K562 (cell line): Measurements from ENCODE around the gene RBM22. TPM values are rescaled to one million over a fixed set of nuclear protein-coding genes. Genes with fewer than 3 reads are reported as not detected.

Source experiments
- ATAC-seq: fragments of 200-7000 bp; cut with Tn5 transposase; 3 replicates; pipeline ENCODE4 v1.9.1; 2020; ENCODE audit warnings: moderate library complexity
- BruUV-seq: library from RNA; stranded (reverse); fragments of 400-500 nt; replicated peaks from 2 replicates; lab custom pipeline; 2021; lab: Mats Ljungman, UMichigan
- CTCF ChIA-PET: fragments of 300-600 bp; formaldehyde crosslinking; extraction: SDS; loops from one replicate; lab custom pipeline; 2021; ENCODE audit warnings: low intra/inter-chr PET ratio; lab: Yijun Ruan, JAX
- POLR2A ChIA-PET: fragments of 300-600, 350-650 bp; sonication (Branson Sonifier 250); formaldehyde crosslinking; extraction: SDS; loops from one replicate; lab custom pipeline; 2021; ENCODE audit warnings: antibody characterized with exemption, inconsistent platforms; lab: Yijun Ruan, JAX
- DNase-seq, 4 experiments: peaks; one replicate each; pipeline versions ENCODE4 v3.0.0 to v3.0.0-alpha.2; 2011 to 2018; ENCODE audit warnings: low spot score in 3 of 4, mixed read lengths in 3 of 4; ENCODE audit errors: extremely low read depth in 1 of 4
- FAIRE-seq: peaks from 2 replicates; lab custom pipeline; 2011; peaks lifted over from hg19 to GRCh38; lab: Jason Lieb, UNC
- H2AFZ ChIP-seq: 2 replicates; pipeline ENCODE4 v1.6.0; 2011; ENCODE audit warnings: low read depth, low read length, control low read depth, inconsistent platforms
- H3K27ac ChIP-seq: fragments of 200-600 bp; 3 replicates; pipeline ENCODE4 v1.8.0; 2011; ENCODE audit warnings: low read depth, mild to moderate bottlenecking, control low read depth, inconsistent platforms, low read length, moderate library complexity, mixed read lengths; ENCODE audit errors: extremely low read depth
- H3K27me3 ChIP-seq, 2 experiments: fragments of 300-600 bp in 1 of 2; 2 replicates in 1 of 2; 3 replicates in 1 of 2; pipeline versions ENCODE4 v1.6.0 to v1.8.0; 2011; ENCODE audit warnings: inconsistent platforms in 2 of 2, low read length in 2 of 2, mild to moderate bottlenecking in 1 of 2, mixed read lengths in 1 of 2, moderate library complexity in 1 of 2; ENCODE audit not compliant: control insufficient read depth in 2 of 2, insufficient read depth in 2 of 2
- H3K36me3 ChIP-seq: fragments of 300-600 bp; 3 replicates; pipeline ENCODE4 v1.8.0; 2011; ENCODE audit warnings: mild to moderate bottlenecking, low read length, inconsistent platforms; ENCODE audit not compliant: control insufficient read depth, insufficient read depth
- H3K4me1 ChIP-seq, 2 experiments: fragments of 200-600 bp in 1 of 2; replicated peaks in 1 of 2; 2 replicates in 1 of 2; 3 replicates in 1 of 2; pipeline versions ENCODE4 v1.5.1 to v1.8.0; 2011; ENCODE audit warnings: inconsistent platforms in 2 of 2, low read length in 2 of 2, mild to moderate bottlenecking in 1 of 2, mixed read lengths in 1 of 2, moderate library complexity in 1 of 2; ENCODE audit not compliant: control insufficient read depth in 2 of 2, insufficient read depth in 2 of 2
- H3K4me2 ChIP-seq: 2 replicates; pipeline ENCODE4 v1.6.1; 2011; ENCODE audit warnings: low read length, control low read depth, inconsistent platforms, mixed read lengths; ENCODE audit not compliant: insufficient read depth
- H3K4me3 ChIP-seq: fragments of 200-600 bp; sonication (generic), shearing (Covaris generic); 2 replicates; pipeline ENCODE4 v1.5.1; 2016; ENCODE audit warnings: control low read depth, inconsistent platforms
- H3K79me2 ChIP-seq: fragments of 200-600 bp; 3 replicates; pipeline ENCODE4 v1.8.0; 2011; ENCODE audit warnings: low read length, inconsistent platforms; ENCODE audit not compliant: control insufficient read depth, insufficient read depth
- H3K9ac ChIP-seq, 2 experiments: 2 replicates each; pipeline versions ENCODE4 v1.6.0 to v1.6.1; 2011; ENCODE audit warnings: low read depth in 2 of 2, low read length in 2 of 2, control low read depth in 1 of 2, inconsistent platforms in 1 of 2, mild to moderate bottlenecking in 1 of 2, mixed read lengths in 1 of 2; ENCODE audit not compliant: insufficient read depth in 1 of 2
- H3K9me1 ChIP-seq: one replicate; pipeline ENCODE4 v1.6.0; 2011; ENCODE audit warnings: inconsistent platforms, mild to moderate bottlenecking, low read length, moderate library complexity; ENCODE audit not compliant: control insufficient read depth, insufficient read depth
- H3K9me3 ChIP-seq: replicated peaks from 2 replicates; pipeline ENCODE4 v1.5.1; 2011; ENCODE audit warnings: low read depth, low read length, inconsistent platforms; ENCODE audit not compliant: control insufficient read depth, insufficient read depth
- H4K20me1 ChIP-seq: replicated peaks from 2 replicates; pipeline ENCODE4 v1.6.1; 2011; ENCODE audit warnings: low read length, inconsistent platforms, mixed read lengths; ENCODE audit not compliant: control insufficient read depth, insufficient read depth
- ADNP ChIP-seq: fragments of 200-800 bp; sonication (Bioruptor generic); IDR thresholded peaks from 2 replicates; pipeline ENCODE4 v1.6.1; 2016; ENCODE audit warnings: missing genetic modification characterization, missing compliant biosample characterization
- CBFB ChIP-seq: sonication (generic); formaldehyde crosslinking; IDR thresholded peaks from 2 replicates; pipeline ENCODE4 v1.4.0; 2020; ENCODE audit warnings: mild to moderate bottlenecking, missing genetic modification reagents
- MYC ChIP-seq, 2 experiments: fragments of 250-450 bp in 1 of 2; sonication (Bioruptor Pico) in 1 of 2; IDR thresholded peaks; 2 replicates each; pipeline versions ENCODE4 v1.5.1 to v1.6.1; 2012 to 2021; ENCODE audit warnings: low read depth in 2 of 2, borderline replicate concordance in 1 of 2, improper control_type of control experiment in 1 of 2, low read length in 1 of 2, mild to moderate bottlenecking in 1 of 2, moderate library complexity in 1 of 2
- TFAP4 ChIP-seq: sonication (generic); formaldehyde crosslinking; IDR thresholded peaks from 2 replicates; pipeline ENCODE4 v1.8.0; 2022; ENCODE audit warnings: missing genetic modification reagents, mild to moderate bottlenecking, moderate library complexity, borderline replicate concordance
- ZBTB17 ChIP-seq: fragments of 450-650 bp; formaldehyde crosslinking; IDR thresholded peaks from 2 replicates; pipeline ENCODE4 v1.4.0; 2020; ENCODE audit warnings: mild to moderate bottlenecking
- ZKSCAN1 ChIP-seq: fragments of 150-350 bp; IDR thresholded peaks from 2 replicates; pipeline ENCODE4 v1.6.1; 2016; ENCODE audit warnings: low read depth, low read length
- ZNF3 ChIP-seq: fragments of 250-450 bp; sonication (Bioruptor Pico); IDR thresholded peaks from 2 replicates; pipeline ENCODE4 v1.5.0; 2021; ENCODE audit warnings: mild to moderate bottlenecking, moderate library complexity
- ZNF318 ChIP-seq, 2 experiments: fragments of 450-650 bp; IDR thresholded peaks; 2 replicates each; pipeline ENCODE4 v1.6.1; 2016; ENCODE audit warnings: mild to moderate bottlenecking in 2 of 2, borderline replicate concordance in 1 of 2, low read depth in 1 of 2, moderate library complexity in 1 of 2
- ZNF436 ChIP-seq: fragments of 250-450, 450-650 bp; sonication (Bioruptor Pico); formaldehyde crosslinking; IDR thresholded peaks from 2 replicates; pipeline ENCODE4 v1.7.0; 2020; ENCODE audit warnings: mild to moderate bottlenecking
- WGBS: fragments of 100-300 bp; shearing (Covaris generic); methylation state at CpG from one replicate; pipeline ENCODE4 v1.1.6; 2016; ENCODE audit warnings: low coverage, mixed read lengths; ENCODE audit not compliant: insufficient coverage; ENCODE audit errors: missing lambda C conversion rate; 5-methylcytosine and 5-hydroxymethylcytosine counted together
- in situ Hi-C: fragments of 300-500 bp; cut with MboI; formaldehyde crosslinking; loops from 4 replicates; pipeline ENCODE4 v1.15.0; 2018; ENCODE audit warnings: inconsistent platforms, mixed read lengths
- intact Hi-C: fragments of 100-400 bp; cut with micrococcal nuclease; formaldehyde crosslinking; loops from 2 replicates; pipeline ENCODE4 v1.14.2; 2022
- polyA plus RNA-seq, 8 experiments: library from polyadenylated mRNA; depleted of rRNA in 4 of 8; stranded (reverse) in 5 of 8; unstranded in 3 of 8; fragments of >200 nt; fragmentation: Nextera tagmentation in 2 of 8; fragmentation: Illumina TruSeq in 1 of 8; extraction: Ambion mirVana in 2 of 8; extraction: Trizol in 1 of 8; gene quantifications; 2 replicates each; pipeline versions ENCODE4 v1.2.1 to v1.2.3, GENCODE V29; 2011 to 2014; ENCODE audit warnings: inconsistent platforms in 1 of 8, missing spikeins in 1 of 8
- total RNA-seq, 7 experiments: library from RNA; depleted of rRNA in 6 of 7; stranded (reverse); fragments of >200 nt in 6 of 7; fragmentation: Illumina TruSeq in 2 of 7; extraction: Trizol in 2 of 7; gene quantifications; 2 replicates each; pipeline versions ENCODE4 v1.2.1 to v1.2.3, GENCODE V29; 2011 to 2021; ENCODE audit warnings: low replicate concordance in 1 of 7

RBM22 gene
- total and polyA plus RNA-seq, 9 of the 15 experiments (the other 6 are each of a cell fraction or from before 2014, with no cell fraction given) = 31.3 to 82.2 (median 44.8) TPM

GRCh38 chr5:150656191-150657132 is 44.4 kb downstream of the RBM22 start (continued):
- no peak for TF ChIP-seq ZNF436 (CRISPR knock-in tag)
- TF ChIP-seq TFAP4 (CRISPR knock-in tag) = peak; percentile 93
- TF ChIP-seq CBFB (CRISPR knock-in tag) = no peak
- peak; percentile 59; the same call in 1 of the 2 replicates for TF ChIP-seq MYC (IDR thresholded peaks at IDR 0.05; ENCODE audit: low read depth, low read length)
- TF ChIP-seq MYC (CRISPR knock-in tag; IDR thresholded peaks at IDR 0.05; ENCODE audit: borderline replicate concordance, low read depth) = no peak
- TF ChIP-seq, all 486 proteins: peak for 63

- H3K27me3 ChIP-seq = peaks cover 5 to 44% of the 10 kb centered on the region in 2 experiments; a peak in 4 of 5 replicates
- intact Hi-C loops = no loop called here
- no peaks in the 10 kb centered on the region for H3K9me3 ChIP-seq
- in situ Hi-C loops = loop anchor here (10.0 kb wide), 1 partner anchor 200 kb away; no protein-coding TSS in a partner anchor
- H2AFZ ChIP-seq = no peak overlapping the region
- no peak overlapping the region for H3K4me2 ChIP-seq
- H3K9ac ChIP-seq = no peak overlapping the region
- POLR2A ChIA-PET = interaction anchor here (1.4 kb wide), 1 partner anchor 95 kb away, joined by 4 read pairs; no protein-coding TSS in a partner anchor
- WGBS = 38% methylated on average over 3 of the region's 3 CpGs
- no peaks in the 10 kb centered on the region for H3K36me3 ChIP-seq
- no peaks in the 10 kb centered on the region for H3K79me2 ChIP-seq
- ATAC-seq = no peak
- H4K20me1 ChIP-seq = peaks cover 2% of the 10 kb centered on the region; the same call in 1 of the 2 replicates
- no peak for FAIRE-seq
- H3K4me1 ChIP-seq = peaks cover 9 to 13% of the 10 kb centered on the region in 2 experiments; a peak in 4 of 5 replicates
- no peak for DNase-seq
- H3K27ac ChIP-seq = no peak overlapping the region
- BruUV-seq = no TSS peak
- H3K4me3 ChIP-seq = no peak overlapping the region
- CTCF ChIA-PET = interaction anchor here (1.8 to 2.3 kb wide), 2 partner anchors 92 to 95 kb away, joined by 19 to 27 read pairs; no protein-coding TSS in a partner anchor
- no peaks in the 10 kb centered on the region for H3K9me1 ChIP-seq
- TF ChIP-seq ADNP = 0 out of 2 replicates have a peak, but pooled peaks have one; percentile 15
- TF ChIP-seq ZKSCAN1 = no peak
- no peak for TF ChIP-seq ZNF318 (IDR thresholded peaks at IDR 0.05; ENCODE audit: borderline replicate concordance in 1 of 2, low read depth in 1 of 2)
- no peak for TF ChIP-seq ZBTB17 (CRISPR knock-in tag)
- no peak for TF ChIP-seq ZNF3 (CRISPR knock-in tag)
Measured at GRCh38 chr5:150655221-150655620, 45.6 kb downstream of the RBM22 start.
